HCT116 (cell line): ENCODE data around the gene CUX1. TPM values are rescaled to one million over a fixed set of nuclear protein-coding genes. Genes with fewer than 3 reads are reported as not detected.
A peak's percentile ranks its signal among the peaks of the same experiment; 100 is the strongest.

ENCODE experiments used
- ATAC-seq: fragments of 200-7000 bp; cut with Tn5 transposase; 2 replicates; pipeline ENCODE4 v1.9.1; 2020; ENCODE audit warnings: mild to moderate bottlenecking, moderate library complexity
- BruUV-seq: library from RNA; stranded (reverse); fragments of 400-500 nt; replicated peaks from 2 replicates; lab custom pipeline; 2021; lab: Mats Ljungman, UMichigan
- CTCF ChIA-PET: fragments of 300-600 bp; sonication (Branson Sonifier 250); formaldehyde crosslinking; loops from one replicate; lab custom pipeline; 2021; ENCODE audit warnings: antibody characterized with exemption; lab: Charles Lee
- POLR2A ChIA-PET: fragments of 300-600, 350-600 bp; sonication (Branson Sonifier 250); formaldehyde crosslinking; loops from one replicate; lab custom pipeline; 2021; ENCODE audit warnings: antibody characterized with exemption; lab: Charles Lee
- RAD21 ChIA-PET, 2 experiments: fragments of 300-600 bp; sonication (Branson Sonifier 250); formaldehyde crosslinking; loops; one replicate each; lab custom pipeline; 2023; ENCODE audit warnings: low total read pairs in 2 of 2; ENCODE audit not compliant: uncharacterized antibody in 2 of 2, unreplicated experiment in 2 of 2, low non-redundant PET in 1 of 2; lab: Charles Lee
- DNase-seq: peaks from one replicate; pipeline ENCODE4 v3.0.0-alpha.2; 2010; ENCODE audit warnings: low read depth, low spot score
- H2AFZ ChIP-seq: fragments of 200-600 bp; shearing (Covaris generic), sonication (generic); 2 replicates; pipeline ENCODE4 v1.6.1; 2017; ENCODE audit warnings: low read depth, mixed run types, mixed read lengths, antibody characterized with exemption, low read length; ENCODE audit not compliant: poor library complexity, severe bottlenecking
- H3K27ac ChIP-seq: 2 replicates; pipeline ENCODE4 v1.5.1; 2012; ENCODE audit warnings: low read depth, low read length
- H3K27me3 ChIP-seq: fragments of 200-600 bp; sonication (generic); 2 replicates; pipeline ENCODE4 v1.6.1; 2016; ENCODE audit warnings: mixed run types, low read length, mixed read lengths; ENCODE audit not compliant: insufficient read depth
- H3K36me3 ChIP-seq, 2 experiments: fragments of 200-500 bp in 1 of 2; fragments of 200-600 bp in 1 of 2; sonication (Bioruptor generic) in 1 of 2; sonication (generic) in 1 of 2; 2 replicates each; pipeline versions ENCODE4 v1.5.1 to v1.6.1; 2014 to 2016; ENCODE audit warnings: low read length in 2 of 2, inconsistent platforms in 1 of 2, mixed read lengths in 1 of 2, mixed run types in 1 of 2; ENCODE audit not compliant: insufficient read depth in 2 of 2, control insufficient read depth in 1 of 2
- H3K4me1 ChIP-seq, 2 experiments: fragments of 200-600 bp in 1 of 2; sonication (generic) in 1 of 2; 2 replicates each; pipeline versions ENCODE4 v1.5.1 to v1.6.1; 2012 to 2017; ENCODE audit warnings: low read length in 2 of 2, inconsistent platforms in 1 of 2, mild to moderate bottlenecking in 1 of 2, mixed read lengths in 1 of 2, mixed run types in 1 of 2, moderate library complexity in 1 of 2; ENCODE audit not compliant: insufficient read depth in 2 of 2, control insufficient read depth in 1 of 2
- H3K4me2 ChIP-seq: fragments of 200-600 bp; sonication (generic); 2 replicates; pipeline ENCODE4 v1.6.1; 2017; ENCODE audit warnings: mixed run types, low read length, mixed read lengths
- H3K4me3 ChIP-seq, 2 experiments: fragments of 200-600 bp in 1 of 2; sonication (generic) in 1 of 2; replicated peaks in 1 of 2; 2 replicates each; pipeline ENCODE4 v1.5.1; 2011 to 2016; ENCODE audit warnings: low read length in 2 of 2, control low read depth in 1 of 2, low read depth in 1 of 2, mild to moderate bottlenecking in 1 of 2, mixed read lengths in 1 of 2, mixed run types in 1 of 2
- H3K79me2 ChIP-seq: fragments of 200-600 bp; sonication (generic); 2 replicates; pipeline ENCODE4 v1.6.1; 2017; ENCODE audit warnings: mild to moderate bottlenecking, mixed run types, low read length, moderate library complexity, mixed read lengths; ENCODE audit not compliant: insufficient read depth
- H3K9ac ChIP-seq: fragments of 200-600 bp; sonication (generic); 2 replicates; pipeline ENCODE4 v1.6.1; 2016; ENCODE audit warnings: low read length, mixed read lengths
- H3K9me2 ChIP-seq: fragments of 200-600 bp; sonication (generic), shearing (Covaris generic); 2 replicates; pipeline ENCODE4 v1.6.1; 2017; ENCODE audit warnings: mixed run types, mild to moderate bottlenecking, moderate library complexity; ENCODE audit not compliant: insufficient read depth
- H3K9me3 ChIP-seq, 2 experiments: fragments of 200-500 bp in 1 of 2; fragments of 200-600 bp in 1 of 2; sonication (Bioruptor generic) in 1 of 2; sonication (generic) in 1 of 2; 2 replicates each; pipeline ENCODE4 v1.6.1; 2014 to 2017; ENCODE audit warnings: low read length in 2 of 2, mixed read lengths in 2 of 2, inconsistent platforms in 1 of 2, low read depth in 1 of 2, mild to moderate bottlenecking in 1 of 2, mixed run types in 1 of 2, moderate library complexity in 1 of 2; ENCODE audit not compliant: control insufficient read depth in 1 of 2, insufficient read depth in 1 of 2
- H4K20me1 ChIP-seq: fragments of 200-600 bp; sonication (generic), shearing (Covaris generic); 2 replicates; pipeline ENCODE4 v1.6.1; 2017; ENCODE audit warnings: mixed run types, mild to moderate bottlenecking, moderate library complexity; ENCODE audit not compliant: insufficient read depth
- CBX3 ChIP-seq: IDR thresholded peaks from 2 replicates; pipeline ENCODE4 v1.6.1; 2012; ENCODE audit warnings: low read depth
- EZH2 ChIP-seq: fragments of 200-600 bp; sonication (generic); IDR thresholded peaks from 2 replicates; pipeline ENCODE4 v1.6.1; 2017; ENCODE audit warnings: antibody characterized with exemption, mixed run types
- JUND ChIP-seq: IDR thresholded peaks from 2 replicates; pipeline ENCODE4 v1.6.1; 2012
- POLR2A ChIP-seq: IDR thresholded peaks from 2 replicates; pipeline ENCODE4 v1.7.0; 2011; ENCODE audit warnings: borderline replicate concordance; ENCODE audit not compliant: insufficient read depth, insufficient read length; ENCODE audit errors: extremely low read depth
- POLR2AphosphoS5 ChIP-seq: IDR thresholded peaks from 2 replicates; pipeline ENCODE4 v1.6.1; 2011; ENCODE audit warnings: mild to moderate bottlenecking, low read depth, low read length, moderate library complexity
- RAD21 ChIP-seq: IDR thresholded peaks from 2 replicates; pipeline ENCODE4 v1.6.1; 2012; ENCODE audit warnings: low read depth, mild to moderate bottlenecking
- SP1 ChIP-seq: IDR thresholded peaks from 2 replicates; pipeline ENCODE4 v1.6.1; 2012; ENCODE audit warnings: low read depth
- SRF ChIP-seq: IDR thresholded peaks from 2 replicates; pipeline ENCODE4 v1.6.1; 2012; ENCODE audit warnings: low read depth
- TCF7L2 ChIP-seq: IDR thresholded peaks from 2 replicates; pipeline ENCODE4 v1.7.0; 2011; ENCODE audit warnings: borderline replicate concordance, inconsistent platforms; ENCODE audit not compliant: insufficient read depth, insufficient read length; ENCODE audit errors: extremely low read depth
- ZNF274 ChIP-seq: fragments of 200-500 bp; sonication (Bioruptor generic); IDR thresholded peaks from 2 replicates; pipeline ENCODE4 v1.6.1; 2014; ENCODE audit warnings: mild to moderate bottlenecking, low read depth, low read length, inconsistent platforms
- intact Hi-C: fragments of 100-400 bp; cut with micrococcal nuclease; formaldehyde crosslinking; loops from 2 replicates; pipeline ENCODE4 v1.10.0; 2022
- total RNA-seq: library from RNA; stranded (reverse); gene quantifications from one replicate; pipeline ENCODE4 v1.2.1, GENCODE V29; 2021; ENCODE audit not compliant: unreplicated experiment
- TF ChIP-seq, protein P1 (sequence below), 3 experiments: fragments of 200-600 bp in 1 of 3; sonication (generic) in 1 of 3; IDR thresholded peaks in 2 of 3; conservative IDR thresholded peaks in 1 of 3; 2 replicates each; pipeline ENCODE4 v1.5.1; 2012 to 2017; ENCODE audit warnings: low read depth in 2 of 3, low read length in 2 of 3, antibody characterized with exemption in 1 of 3, borderline replicate concordance in 1 of 3, control low read depth in 1 of 3, mild to moderate bottlenecking in 1 of 3, mixed read lengths in 1 of 3, mixed run types in 1 of 3, moderate library complexity in 1 of 3; ENCODE audit not compliant: insufficient read depth in 1 of 3
- TF ChIP-seq, protein P2 (sequence below): IDR thresholded peaks from 2 replicates; pipeline ENCODE4 v1.6.1; 2012

Gene CUX1
- total RNA-seq, 1 experiment from 2014 or later = 68.9 TPM

DNA sequence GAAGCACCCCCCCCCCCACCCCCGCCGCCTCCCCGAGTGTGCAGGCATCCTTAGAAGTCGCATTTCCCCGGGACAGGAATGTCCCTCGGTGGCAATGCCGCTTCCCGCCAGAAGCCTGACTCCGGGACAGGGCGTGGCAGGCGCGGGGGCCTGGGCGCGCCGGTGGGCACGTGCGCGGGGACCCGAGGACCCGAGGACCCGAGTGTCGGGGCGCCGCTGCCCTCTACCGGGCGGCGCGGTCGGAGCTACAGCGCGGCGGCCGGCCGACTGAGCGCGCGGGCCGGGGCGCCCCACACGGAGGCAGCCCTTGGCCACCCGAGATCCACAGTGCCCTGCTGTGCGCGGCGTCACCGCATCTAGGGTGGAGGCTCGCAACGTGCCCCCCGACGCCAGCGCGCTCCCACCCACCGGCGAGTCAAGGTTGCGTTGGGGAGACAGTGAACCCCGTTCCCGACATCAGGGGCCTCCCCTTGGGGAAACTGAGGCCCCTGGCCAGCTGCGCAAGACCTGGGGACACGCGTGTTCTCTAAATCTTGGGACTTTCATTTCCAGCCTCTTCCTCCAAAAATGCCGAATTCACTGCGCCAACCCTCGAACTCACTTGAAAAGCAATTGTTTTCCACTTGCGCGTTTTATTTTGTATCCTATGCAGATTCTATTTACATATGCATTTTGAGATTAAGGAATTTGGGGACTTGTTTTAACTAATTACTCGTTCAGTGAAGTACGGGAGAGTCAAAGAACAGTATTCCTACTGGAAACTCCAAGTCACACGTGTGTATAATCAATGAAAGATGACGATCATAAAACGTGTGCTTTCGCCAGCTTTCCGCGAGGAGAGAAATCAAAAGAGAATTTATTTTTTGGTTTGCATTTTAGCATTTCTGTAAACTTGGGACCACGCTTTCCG, 3.1 kb upstream of the CUX1 start:
- DNase-seq (no peak), ATAC-seq (peak; percentile 56)
- Histone ChIP-seq H4K20me1 (no peaks in the 10 kb centered on the region), H3K4me2 (peak overlapping the region; percentile 92), H3K9ac (peak overlapping the region; percentile 88), H2AFZ (peak overlapping the region; percentile 83), H3K79me2 (peaks cover 25% of the 10 kb centered on the region), H3K9me2 (no peaks in the 10 kb centered on the region), H3K27ac (peak overlapping the region; percentile 90), H3K27me3 (no peaks in the 10 kb centered on the region), H3K9me3 (no peaks in the 10 kb centered on the region), H3K36me3 (no peaks in the 10 kb centered on the region), H3K4me1 (peaks cover 28 to 52% of the 10 kb centered on the region in 2 experiments), H3K4me3 (peak overlapping the region; percentile 59 to 77)
- TF ChIP-seq SRF (no peak), POLR2A (peak; percentile 14), JUND (no peak), SP1 (no peak), RAD21 (peak; percentile 63), TCF7L2 (peak; percentile 18), POLR2AphosphoS5 (0 out of 2 replicates have a peak, but pooled peaks have one; percentile 19), EZH2 (no peak), CBX3 (peak; percentile 51; the same call in 1 of the 2 replicates), ZNF274 (no peak)
- TF ChIP-seq, protein P1, sequence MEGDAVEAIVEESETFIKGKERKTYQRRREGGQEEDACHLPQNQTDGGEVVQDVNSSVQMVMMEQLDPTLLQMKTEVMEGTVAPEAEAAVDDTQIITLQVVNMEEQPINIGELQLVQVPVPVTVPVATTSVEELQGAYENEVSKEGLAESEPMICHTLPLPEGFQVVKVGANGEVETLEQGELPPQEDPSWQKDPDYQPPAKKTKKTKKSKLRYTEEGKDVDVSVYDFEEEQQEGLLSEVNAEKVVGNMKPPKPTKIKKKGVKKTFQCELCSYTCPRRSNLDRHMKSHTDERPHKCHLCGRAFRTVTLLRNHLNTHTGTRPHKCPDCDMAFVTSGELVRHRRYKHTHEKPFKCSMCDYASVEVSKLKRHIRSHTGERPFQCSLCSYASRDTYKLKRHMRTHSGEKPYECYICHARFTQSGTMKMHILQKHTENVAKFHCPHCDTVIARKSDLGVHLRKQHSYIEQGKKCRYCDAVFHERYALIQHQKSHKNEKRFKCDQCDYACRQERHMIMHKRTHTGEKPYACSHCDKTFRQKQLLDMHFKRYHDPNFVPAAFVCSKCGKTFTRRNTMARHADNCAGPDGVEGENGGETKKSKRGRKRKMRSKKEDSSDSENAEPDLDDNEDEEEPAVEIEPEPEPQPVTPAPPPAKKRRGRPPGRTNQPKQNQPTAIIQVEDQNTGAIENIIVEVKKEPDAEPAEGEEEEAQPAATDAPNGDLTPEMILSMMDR (IDR thresholded peaks at IDR 0.05 in 2 of 3, conservative IDR thresholded peaks at IDR 0.05 in 1 of 3; ENCODE audit: borderline replicate concordance in 1 of 3, insufficient read depth in 1 of 3, low read depth in 2 of 3, low read length in 2 of 3) = peak in 2 of 3 experiments; percentile 20 to 28; a peak in 3 of 6 replicates
- TF ChIP-seq, protein P2, sequence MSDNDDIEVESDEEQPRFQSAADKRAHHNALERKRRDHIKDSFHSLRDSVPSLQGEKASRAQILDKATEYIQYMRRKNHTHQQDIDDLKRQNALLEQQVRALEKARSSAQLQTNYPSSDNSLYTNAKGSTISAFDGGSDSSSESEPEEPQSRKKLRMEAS = peak; percentile 94
- intact Hi-C loops = loop anchor here (1.0 to 10.0 kb wide), 5 partner anchors 126 to 422 kb away; no protein-coding TSS in a partner anchor
- CTCF ChIA-PET = interaction anchor here (1.1 to 1.6 kb wide), 4 partner anchors 9 to 272 kb away, joined by 4 to 7 read pairs (median 4); no protein-coding TSS in a partner anchor
- RAD21 ChIA-PET = interaction anchor here (0.7 to 1.3 kb wide), 3 partner anchors 29 to 272 kb away, joined by 3 to 4 read pairs (median 3); no protein-coding TSS in a partner anchor
- POLR2A ChIA-PET = interaction anchor here (0.7 to 1.4 kb wide), 3 partner anchors 9 to 71 kb away, joined by 3 to 6 read pairs (median 3); no protein-coding TSS in a partner anchor
- BruUV-seq = TSS peak; percentile 85
